Amniotic stem cell (primary cell): Measurements from ENCODE around the gene CYP4F2.
"Not testable (repeated sequence)": the region's sequence is repeated elsewhere in the genome, so short reads cannot be mapped to it uniquely, and the experiment has no call there.

ENCODE experiments used
- DNase-seq: peaks from one replicate; lab custom pipeline; 2025; lab: John Stamatoyannopoulos, UW

The CYP4F2 gene, protein sequence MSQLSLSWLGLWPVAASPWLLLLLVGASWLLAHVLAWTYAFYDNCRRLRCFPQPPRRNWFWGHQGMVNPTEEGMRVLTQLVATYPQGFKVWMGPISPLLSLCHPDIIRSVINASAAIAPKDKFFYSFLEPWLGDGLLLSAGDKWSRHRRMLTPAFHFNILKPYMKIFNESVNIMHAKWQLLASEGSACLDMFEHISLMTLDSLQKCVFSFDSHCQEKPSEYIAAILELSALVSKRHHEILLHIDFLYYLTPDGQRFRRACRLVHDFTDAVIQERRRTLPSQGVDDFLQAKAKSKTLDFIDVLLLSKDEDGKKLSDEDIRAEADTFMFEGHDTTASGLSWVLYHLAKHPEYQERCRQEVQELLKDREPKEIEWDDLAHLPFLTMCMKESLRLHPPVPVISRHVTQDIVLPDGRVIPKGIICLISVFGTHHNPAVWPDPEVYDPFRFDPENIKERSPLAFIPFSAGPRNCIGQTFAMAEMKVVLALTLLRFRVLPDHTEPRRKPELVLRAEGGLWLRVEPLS

DNA sequence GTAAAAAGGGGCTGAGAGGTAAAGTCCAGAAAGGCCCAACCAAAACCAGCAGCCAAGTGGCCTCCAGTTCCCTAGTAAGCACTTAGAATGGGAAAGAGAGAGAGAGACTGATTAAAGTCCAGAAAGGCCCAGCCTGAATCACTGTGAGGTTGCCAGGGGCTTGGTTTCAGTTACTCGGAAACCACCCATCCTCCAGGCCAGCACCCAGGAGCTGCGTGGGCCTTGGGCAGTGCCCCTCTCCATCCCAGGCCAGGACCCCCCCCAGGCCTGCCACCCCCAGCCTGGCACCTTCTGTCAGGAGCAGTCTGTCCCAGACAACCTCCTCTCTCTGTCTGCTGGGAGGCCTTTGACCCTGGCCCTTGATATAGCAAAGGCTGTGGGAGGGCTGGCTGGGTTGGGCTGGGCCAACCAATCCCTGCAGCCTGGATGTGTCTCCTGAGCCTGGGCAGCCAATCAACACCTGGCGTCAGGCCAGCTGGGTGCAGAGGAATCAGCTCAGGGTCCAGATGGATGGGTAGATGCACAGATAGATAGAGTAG is at the start of gene CYP4F2:
CYP4F2 (minus strand) TSS at position 337 of the 539 bp plus-strand sequence. CDS start 463 bp downstream, outside the sequence.
- no peak for DNase-seq

DNA sequence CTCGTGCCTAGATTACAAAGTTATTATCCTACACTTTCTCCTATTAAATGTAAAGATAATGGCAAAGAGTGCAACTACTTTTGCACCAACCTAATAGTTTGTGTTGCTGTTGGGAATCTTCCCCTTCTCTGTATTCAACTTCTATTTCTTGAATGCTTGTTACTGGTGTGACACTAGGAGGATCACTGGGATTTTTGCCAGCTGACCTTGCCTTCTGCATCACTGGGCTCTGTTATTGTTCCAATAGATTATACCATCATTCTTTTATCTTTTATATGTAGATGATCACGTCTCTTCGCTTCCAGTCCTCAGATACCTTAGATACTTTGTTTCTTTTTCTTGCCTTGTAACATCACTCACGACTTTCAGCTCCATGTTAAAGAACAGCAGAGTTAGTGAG is 47.4 kb upstream of the CYP4F2 start:
- DNase-seq, result no peak

DNA sequence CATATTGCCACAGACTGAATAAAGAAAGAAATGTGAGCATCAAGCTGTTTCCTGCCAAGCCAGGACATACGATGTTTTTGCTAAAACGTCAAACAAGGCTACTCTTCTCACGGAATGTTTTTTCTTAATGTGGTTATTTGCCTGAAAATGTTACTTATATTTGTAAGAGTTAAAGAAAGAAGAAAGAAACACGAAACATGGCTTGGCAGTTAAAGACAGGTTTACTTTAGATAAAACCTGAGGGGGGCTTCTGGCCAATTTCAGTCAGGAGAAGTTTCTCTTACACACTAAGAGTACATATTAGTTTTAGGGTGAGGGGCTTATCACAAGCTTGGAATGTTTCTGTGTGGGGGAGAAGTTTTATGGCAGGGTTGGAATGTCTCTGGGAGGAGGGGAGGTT is 46.5 kb upstream of the CYP4F2 start:
- DNase-seq, result no peak

GRCh38 chr19:15937771-15938170 is 39.9 kb upstream of the CYP4F2 start:
- no peak for DNase-seq

- no peak for DNase-seq
These were observed 39.1 kb upstream of the CYP4F2 start for GRCh38 chr19:15936950-15937349.

GRCh38 chr19:15936173-15936572 is 38.3 kb upstream of the CYP4F2 start:
- no peak for DNase-seq

GRCh38 chr19:15935167-15935702 is 37.4 kb upstream of the CYP4F2 start:
- no peak for DNase-seq

GRCh38 chr19:15934332-15935078 is 36.6 kb upstream of the CYP4F2 start, which contains the start of gene CYP4F11:
TSS of gene CYP4F11 (minus strand) at chr19:15934529. CDS start at chr19:15934408, 121 bp downstream.
- DNase-seq, result no peak

GRCh38 chr19:15933761-15934331 is 36.0 kb upstream of the CYP4F2 start:
- not testable (repeated sequence) for DNase-seq

- DNase-seq, result no peak
These were observed 30.4 kb upstream of the CYP4F2 start for GRCh38 chr19:15928321-15928720.

DNA sequence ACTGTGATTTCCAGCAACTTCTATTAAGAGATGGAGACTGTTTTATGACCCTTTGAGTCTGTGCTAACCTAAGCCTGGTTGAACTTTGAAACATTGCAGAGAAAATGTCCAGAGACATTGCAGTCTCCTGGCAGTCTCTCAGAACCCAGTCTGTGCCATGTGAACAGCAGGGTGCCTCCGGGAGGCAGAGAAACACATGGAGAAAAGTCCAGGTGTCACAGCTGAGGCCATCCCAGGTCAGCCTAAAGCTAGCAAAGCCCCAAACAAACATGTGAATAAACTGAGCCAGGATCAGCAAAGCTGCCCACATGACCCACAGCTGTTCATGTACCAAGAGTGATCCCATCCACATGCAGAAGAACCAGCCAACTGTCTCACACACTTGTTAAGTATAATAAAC is 28.6 kb upstream of the CYP4F2 start:
- no peak for DNase-seq

GRCh38 chr19:15923702-15924101 is 25.8 kb upstream of the CYP4F2 start:
- no peak for DNase-seq

- no peak for DNase-seq
These were observed 24.1 kb upstream of the CYP4F2 start for GRCh38 chr19:15922021-15922420.

GRCh38 chr19:15919243-15919642 is 21.4 kb upstream of the CYP4F2 start:
- no peak for DNase-seq

DNA sequence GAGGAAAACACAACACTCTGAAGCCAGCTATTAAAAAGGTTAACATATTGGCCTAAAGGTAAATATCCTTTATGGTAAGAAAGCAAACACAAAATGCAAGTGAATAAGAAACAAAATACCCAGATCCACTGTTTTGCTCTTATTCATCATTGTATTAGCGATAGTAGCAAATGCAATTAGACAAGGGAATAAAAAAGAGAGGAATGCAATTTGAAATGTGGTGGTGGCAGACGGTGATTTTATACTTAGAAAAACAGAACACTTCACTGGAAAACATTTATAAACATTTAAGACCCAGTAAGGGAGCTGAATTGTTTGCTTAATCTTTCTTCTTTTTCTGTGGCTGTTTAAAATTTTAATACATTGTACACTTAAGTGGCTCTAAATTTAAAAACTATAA is 17.2 kb upstream of the CYP4F2 start:
- no peak for DNase-seq

- no peak for DNase-seq
These were observed 16.0 kb upstream of the CYP4F2 start for GRCh38 chr19:15913830-15914229.

- no peak for DNase-seq
These were observed 15.5 kb upstream of the CYP4F2 start for GRCh38 chr19:15913384-15913783.

GRCh38 chr19:15911599-15912235 is 13.8 kb upstream of the CYP4F2 start:
- no peak for DNase-seq

GRCh38 chr19:15905026-15905425 is 7.2 kb upstream of the CYP4F2 start:
- DNase-seq, result no peak

DNA sequence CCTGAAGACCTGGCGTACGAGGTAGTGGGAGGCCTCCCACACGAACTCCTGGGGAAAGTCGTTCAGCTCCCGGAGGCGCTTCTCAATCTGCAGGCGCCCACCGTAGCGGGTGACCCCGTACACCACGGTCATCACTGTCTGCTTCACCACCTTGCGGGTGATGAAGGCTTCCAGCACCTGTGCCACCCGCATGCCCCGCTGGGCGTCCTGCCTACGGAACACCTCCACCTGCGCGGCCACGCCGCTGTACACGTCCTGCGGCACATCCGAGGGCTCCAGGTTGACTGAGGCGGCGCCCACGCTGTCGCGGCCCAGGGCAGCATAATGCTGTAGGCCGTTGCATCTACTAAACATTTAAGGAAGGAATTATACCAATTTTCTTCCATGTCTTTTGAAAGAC is 5.0 kb upstream of the CYP4F2 start:
- DNase-seq, result not testable (repeated sequence)

GRCh38 chr19:15902254-15902653 is 4.4 kb upstream of the CYP4F2 start:
- DNase-seq, result no peak

- no peak for DNase-seq
These were observed 2.6 kb upstream of the CYP4F2 start for GRCh38 chr19:15900504-15900903.
